Fibroblast of villous mesenchyme (primary cell): Measurements from ENCODE around the gene FAM217A. TPM values are rescaled to one million over a fixed set of nuclear protein-coding genes. Genes with fewer than 3 reads are reported as not detected.
A peak's percentile ranks its signal among the peaks of the same experiment; 100 is the strongest.

Experiments used
- DNase-seq: peaks from one replicate; pipeline ENCODE4 v3.0.0-alpha.2; 2010; ENCODE audit warnings: low read depth
- H3K4me3 ChIP-seq: 2 replicates; pipeline ENCODE4 v1.5.1; 2011; ENCODE audit warnings: low read depth, mild to moderate bottlenecking, low read length
- total RNA-seq: library from RNA; depleted of rRNA; stranded (reverse); fragments of >200 nt; gene quantifications from 2 replicates; pipeline ENCODE4 v1.2.3, GENCODE V29; 2012
- TF ChIP-seq, protein P1 (sequence below): IDR thresholded peaks from 2 replicates; pipeline ENCODE4 v1.5.1; 2012; ENCODE audit warnings: low read depth, mild to moderate bottlenecking, low read length; ENCODE audit not compliant: insufficient read depth

Gene FAM217A
- total RNA-seq, 1 donor, result not detected

DNA sequence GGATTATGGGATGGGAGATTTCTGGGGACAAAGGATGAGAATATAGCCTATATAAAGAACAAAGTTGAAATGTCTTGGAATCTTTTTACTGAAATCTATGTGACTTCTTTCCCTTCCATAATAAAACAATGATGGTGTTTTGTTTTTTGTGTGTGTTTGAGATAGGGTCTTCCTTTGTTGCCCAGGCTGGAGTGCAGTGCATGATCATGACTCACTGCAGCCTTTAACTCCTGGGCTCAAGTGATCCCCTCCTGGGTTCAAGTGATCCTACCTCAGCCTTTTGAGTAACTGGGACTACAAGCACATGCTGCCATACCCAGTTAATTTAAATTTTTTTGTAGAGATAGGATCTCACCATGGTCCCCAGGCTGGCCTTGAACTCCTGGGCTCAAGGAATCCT lies 50.9 kb downstream of the FAM217A start:
- no peak overlapping the region for H3K4me3 ChIP-seq
- TF ChIP-seq, protein P1, sequence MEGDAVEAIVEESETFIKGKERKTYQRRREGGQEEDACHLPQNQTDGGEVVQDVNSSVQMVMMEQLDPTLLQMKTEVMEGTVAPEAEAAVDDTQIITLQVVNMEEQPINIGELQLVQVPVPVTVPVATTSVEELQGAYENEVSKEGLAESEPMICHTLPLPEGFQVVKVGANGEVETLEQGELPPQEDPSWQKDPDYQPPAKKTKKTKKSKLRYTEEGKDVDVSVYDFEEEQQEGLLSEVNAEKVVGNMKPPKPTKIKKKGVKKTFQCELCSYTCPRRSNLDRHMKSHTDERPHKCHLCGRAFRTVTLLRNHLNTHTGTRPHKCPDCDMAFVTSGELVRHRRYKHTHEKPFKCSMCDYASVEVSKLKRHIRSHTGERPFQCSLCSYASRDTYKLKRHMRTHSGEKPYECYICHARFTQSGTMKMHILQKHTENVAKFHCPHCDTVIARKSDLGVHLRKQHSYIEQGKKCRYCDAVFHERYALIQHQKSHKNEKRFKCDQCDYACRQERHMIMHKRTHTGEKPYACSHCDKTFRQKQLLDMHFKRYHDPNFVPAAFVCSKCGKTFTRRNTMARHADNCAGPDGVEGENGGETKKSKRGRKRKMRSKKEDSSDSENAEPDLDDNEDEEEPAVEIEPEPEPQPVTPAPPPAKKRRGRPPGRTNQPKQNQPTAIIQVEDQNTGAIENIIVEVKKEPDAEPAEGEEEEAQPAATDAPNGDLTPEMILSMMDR, result no peak
- DNase-seq, result no peak

DNA sequence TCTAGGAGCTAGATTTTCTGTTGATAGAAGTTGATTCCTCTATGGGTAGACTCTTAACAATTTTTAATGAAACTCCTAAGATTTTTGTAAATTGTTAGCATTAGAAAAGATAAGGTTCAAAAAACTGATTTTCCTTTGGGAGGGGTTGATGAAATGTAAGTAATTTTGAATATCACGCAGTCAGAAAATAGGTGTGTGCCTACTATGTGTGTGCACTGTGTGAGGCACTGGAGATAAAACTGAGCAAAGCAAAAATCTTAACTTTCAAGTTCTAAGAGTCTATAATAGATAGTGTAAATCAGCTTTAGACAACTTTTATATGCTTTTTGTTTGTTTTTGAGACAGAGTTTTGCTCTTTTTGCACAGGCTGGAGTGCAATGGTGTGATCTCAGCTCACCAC lies 53.3 kb downstream of the FAM217A start:
- no peak overlapping the region for H3K4me3 ChIP-seq
- TF ChIP-seq, protein P1, result no peak
- DNase-seq, result no peak

DNA sequence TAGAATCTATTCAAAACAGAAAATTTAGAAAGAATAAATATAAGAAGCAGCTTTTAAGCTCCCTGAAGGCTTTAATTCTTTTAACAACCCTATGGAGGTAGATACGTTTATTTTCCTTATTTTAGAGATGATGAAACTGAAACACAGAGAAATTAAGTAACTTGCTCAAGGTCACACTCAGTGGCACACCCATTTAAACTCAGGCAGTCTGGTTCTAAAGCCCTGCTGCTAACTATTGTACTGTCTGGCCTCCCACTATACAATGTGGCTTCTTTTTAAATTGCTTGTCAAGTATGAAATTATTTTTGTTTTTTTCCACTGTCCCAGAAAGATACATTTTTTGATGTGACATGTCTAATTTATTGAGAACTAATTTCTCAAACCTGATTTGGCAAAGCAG lies 55.7 kb downstream of the FAM217A start:
- TF ChIP-seq, protein P1, result no peak
- DNase-seq, result peak; percentile 33
- peak overlapping the region; percentile 95 for H3K4me3 ChIP-seq

DNA sequence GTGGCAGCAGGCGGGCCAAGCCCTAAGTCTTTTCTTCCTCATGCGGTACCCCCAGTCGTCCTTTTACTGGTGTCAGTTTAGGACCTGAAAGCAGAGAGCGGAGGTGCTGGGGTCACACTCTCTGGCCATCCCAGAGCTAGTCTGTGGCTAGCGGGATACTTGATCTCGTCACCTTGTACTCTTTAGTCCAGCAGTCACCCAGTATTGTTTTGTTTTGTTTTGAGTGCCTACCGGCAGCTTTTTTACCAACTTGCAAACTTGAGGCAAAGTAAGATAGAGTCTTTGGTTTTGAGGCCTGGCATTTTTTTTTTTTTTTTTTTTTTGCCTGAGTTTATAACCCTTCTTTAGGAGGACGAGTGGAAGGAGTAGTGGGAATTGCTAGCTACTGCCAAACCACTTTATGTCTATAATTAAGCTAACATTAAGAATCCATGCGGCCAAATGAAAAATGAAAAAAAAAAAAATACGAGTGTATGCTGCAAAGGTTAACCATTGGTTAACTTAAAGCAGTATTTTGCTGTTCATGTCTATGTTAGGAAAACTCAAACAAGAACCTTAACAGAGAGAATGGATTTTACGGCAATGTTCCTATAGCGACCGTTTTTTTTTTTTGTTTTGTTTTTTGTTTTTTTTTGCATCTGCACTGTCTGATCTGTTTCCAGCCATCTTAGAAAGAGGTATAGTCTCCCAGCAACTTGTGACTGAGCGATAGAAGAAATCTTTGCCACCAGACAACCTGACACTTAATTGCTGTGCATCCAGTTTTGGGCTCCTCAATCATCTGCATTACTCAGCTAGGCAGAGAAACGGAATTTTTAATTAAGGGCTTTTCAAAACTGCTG lies 56.9 kb downstream of the FAM217A start:
- peak overlapping the region; percentile 95 for H3K4me3 ChIP-seq
- TF ChIP-seq, protein P1, result no peak
- DNase-seq, result no peak

DNA sequence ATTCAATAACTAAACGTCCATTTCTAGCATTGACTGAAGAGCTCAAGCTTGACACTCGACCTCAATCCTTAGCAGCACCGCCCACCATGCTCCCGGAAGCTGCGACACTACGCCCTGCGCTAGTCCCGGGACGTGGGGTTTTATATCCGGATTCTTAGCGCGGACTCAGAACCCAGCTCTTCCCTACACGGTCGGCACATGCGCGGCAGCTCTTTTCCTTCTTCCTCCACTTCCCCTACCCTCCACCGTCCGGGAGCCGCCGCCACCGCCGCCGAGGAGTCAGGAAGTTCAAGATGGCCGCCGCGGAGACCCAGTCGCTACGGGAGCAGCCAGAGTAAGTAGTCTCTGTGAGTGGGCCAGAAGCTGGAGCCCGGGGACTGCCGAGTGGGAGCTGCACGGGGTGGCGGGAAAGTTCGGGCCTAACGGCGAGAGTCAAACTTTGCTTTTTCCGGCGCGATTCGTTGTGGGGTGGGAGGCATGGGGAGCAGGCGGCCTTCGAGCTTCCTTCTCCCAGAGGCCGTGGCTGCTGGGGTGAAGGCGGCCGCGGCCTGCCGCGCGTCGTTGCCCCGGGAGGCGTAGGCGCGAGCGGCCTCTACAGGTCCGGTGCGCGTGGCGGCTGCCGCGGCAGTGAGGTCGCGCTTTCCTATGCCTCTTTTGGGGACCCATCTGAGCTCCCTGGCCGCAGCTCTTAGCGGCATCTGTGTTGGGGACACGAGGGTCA lies 57.6 kb downstream of the FAM217A start:
- DNase-seq, result peak; percentile 98
- H3K4me3 ChIP-seq, result peak overlapping the region; percentile 95
- TF ChIP-seq, protein P1, result peak; percentile 35

DNA sequence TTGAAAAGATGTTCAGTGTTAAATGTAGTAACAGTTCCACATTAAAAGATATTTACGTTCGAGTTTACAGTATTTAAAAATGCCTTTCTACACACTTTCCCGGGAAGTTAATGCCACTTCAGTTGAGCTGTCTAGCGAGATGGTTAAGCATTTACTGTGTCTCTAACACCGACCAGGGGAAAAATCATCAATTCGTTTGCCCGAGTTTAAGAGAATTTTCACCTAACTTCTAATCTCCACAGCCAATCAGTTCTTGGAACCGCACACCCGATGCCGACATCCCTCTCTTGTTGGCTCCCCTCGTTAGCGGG lies 58.2 kb downstream of the FAM217A start:
- peak overlapping the region; percentile 95 for H3K4me3 ChIP-seq

More for the DNA sequence above, 58.2 kb downstream of the FAM217A start:
- TF ChIP-seq, protein P1, result no peak
- DNase-seq, result no peak
